Parathyroid adenoma (tissue), 2 donors: ENCODE measurements around the gene CDIP1.

Experiments
- H2AFZ ChIP-seq: fragments of 300-600 bp; sonication (generic); one replicate; pipeline ENCODE4 v1.7.0; 2017; ENCODE audit warnings: antibody characterized with exemption, mild to moderate bottlenecking
- H3K27ac ChIP-seq: fragments of 300-600 bp; sonication (generic); one replicate; pipeline ENCODE4 v1.7.0; 2017
- H3K27me3 ChIP-seq: fragments of 300-600 bp; sonication (generic); one replicate; pipeline ENCODE4 v1.7.0; 2017; ENCODE audit warnings: low read length; ENCODE audit not compliant: control insufficient read depth, insufficient read depth
- H3K36me3 ChIP-seq: fragments of 300-600 bp; sonication (generic); one replicate; pipeline ENCODE4 v1.7.0; 2017; ENCODE audit warnings: low read length; ENCODE audit not compliant: control insufficient read depth, insufficient read depth
- H3K4me1 ChIP-seq: fragments of 300-600 bp; sonication (generic); one replicate; pipeline ENCODE4 v1.7.0; 2017; ENCODE audit warnings: control low read depth
- H3K4me2 ChIP-seq: fragments of 300-600 bp; sonication (generic); one replicate; pipeline ENCODE4 v1.7.0; 2017; ENCODE audit warnings: low read length
- H3K4me3 ChIP-seq: fragments of 300-600 bp; sonication (generic); one replicate; pipeline ENCODE4 v1.7.0; 2017; ENCODE audit warnings: low read depth, low read length
- H3K79me2 ChIP-seq: fragments of 300-600 bp; sonication (generic); one replicate; pipeline ENCODE4 v1.7.0; 2017; ENCODE audit warnings: control low read depth
- H3K9ac ChIP-seq: fragments of 300-600 bp; sonication (generic); one replicate; pipeline ENCODE4 v1.7.0; 2017; ENCODE audit warnings: mild to moderate bottlenecking
- H3K9me3 ChIP-seq: fragments of 300-600 bp; sonication (generic); one replicate; pipeline ENCODE4 v1.7.0; 2017; ENCODE audit warnings: low read length; ENCODE audit not compliant: control insufficient read depth
- CTCF ChIP-seq: fragments of 300-600 bp; sonication (generic); IDR thresholded peaks from one replicate; pipeline ENCODE4 v1.7.0; 2017; ENCODE audit warnings: antibody characterized with exemption, mild to moderate bottlenecking
- donor health status: primary hyperparathyroidism.

Gene CDIP1

GRCh38 chr16:4494746-4495490 is 43.7 kb downstream of the CDIP1 start:
- Histone ChIP-seq H3K79me2 (peaks cover 27% of the 10 kb centered on the region), H3K4me2 (no peak overlapping the region), H3K36me3 (no peaks in the 10 kb centered on the region), H3K9me3 (no peaks in the 10 kb centered on the region), H3K4me3 (no peak overlapping the region), H3K4me1 (peaks cover 5% of the 10 kb centered on the region), H3K9ac (no peak overlapping the region), H3K27me3 (no peaks in the 10 kb centered on the region), H3K27ac (no peak overlapping the region), H2AFZ (no peak overlapping the region)
- no peak for TF ChIP-seq CTCF

- Histone ChIP-seq H3K4me3 (no peak overlapping the region), H2AFZ (no peak overlapping the region), H3K36me3 (no peaks in the 10 kb centered on the region), H3K4me2 (no peak overlapping the region), H3K9me3 (no peaks in the 10 kb centered on the region), H3K4me1 (no peaks in the 10 kb centered on the region), H3K79me2 (peaks cover 33% of the 10 kb centered on the region), H3K27ac (no peak overlapping the region), H3K9ac (no peak overlapping the region), H3K27me3 (no peaks in the 10 kb centered on the region)
- no peak for TF ChIP-seq CTCF
Observed at GRCh38 chr16:4491898-4492297, 46.7 kb downstream of the CDIP1 start.

- H3K27ac ChIP-seq, result no peak overlapping the region
- no peak for TF ChIP-seq CTCF
- H3K27me3 ChIP-seq, result no peaks in the 10 kb centered on the region
- peaks cover 57% of the 10 kb centered on the region for H3K79me2 ChIP-seq
- H3K4me1 ChIP-seq, result no peaks in the 10 kb centered on the region
- H3K9me3 ChIP-seq, result no peaks in the 10 kb centered on the region
- H3K9ac ChIP-seq, result no peak overlapping the region
- H2AFZ ChIP-seq, result no peak overlapping the region
- no peaks in the 10 kb centered on the region for H3K36me3 ChIP-seq
- no peak overlapping the region for H3K4me2 ChIP-seq
- no peak overlapping the region for H3K4me3 ChIP-seq
Observed at GRCh38 chr16:4489030-4489429, 49.5 kb downstream of the CDIP1 start.

- Histone ChIP-seq H2AFZ (no peak overlapping the region), H3K27me3 (no peaks in the 10 kb centered on the region), H3K9ac (no peak overlapping the region), H3K4me2 (no peak overlapping the region), H3K27ac (no peak overlapping the region), H3K36me3 (no peaks in the 10 kb centered on the region), H3K79me2 (peaks cover 58% of the 10 kb centered on the region), H3K4me1 (no peaks in the 10 kb centered on the region), H3K9me3 (no peaks in the 10 kb centered on the region), H3K4me3 (no peak overlapping the region)
- no peak for TF ChIP-seq CTCF
Observed at GRCh38 chr16:4488499-4488967, 50.0 kb downstream of the CDIP1 start.

- Histone ChIP-seq H3K4me3 (no peak overlapping the region), H3K4me1 (no peaks in the 10 kb centered on the region), H3K4me2 (no peak overlapping the region), H3K9ac (no peak overlapping the region), H3K27ac (no peak overlapping the region), H3K36me3 (no peaks in the 10 kb centered on the region), H3K27me3 (no peaks in the 10 kb centered on the region), H2AFZ (no peak overlapping the region), H3K79me2 (peaks cover 60% of the 10 kb centered on the region), H3K9me3 (no peaks in the 10 kb centered on the region)
- no peak for TF ChIP-seq CTCF
Observed at GRCh38 chr16:4487955-4488498, 50.5 kb downstream of the CDIP1 start.
